ENCODE results near the gene SLC6A12.
"Not testable (repeated sequence)": the region's sequence is repeated elsewhere in the genome, so short reads cannot be mapped to it uniquely, and the experiment has no call there.

The SLC6A12 gene

DNA sequence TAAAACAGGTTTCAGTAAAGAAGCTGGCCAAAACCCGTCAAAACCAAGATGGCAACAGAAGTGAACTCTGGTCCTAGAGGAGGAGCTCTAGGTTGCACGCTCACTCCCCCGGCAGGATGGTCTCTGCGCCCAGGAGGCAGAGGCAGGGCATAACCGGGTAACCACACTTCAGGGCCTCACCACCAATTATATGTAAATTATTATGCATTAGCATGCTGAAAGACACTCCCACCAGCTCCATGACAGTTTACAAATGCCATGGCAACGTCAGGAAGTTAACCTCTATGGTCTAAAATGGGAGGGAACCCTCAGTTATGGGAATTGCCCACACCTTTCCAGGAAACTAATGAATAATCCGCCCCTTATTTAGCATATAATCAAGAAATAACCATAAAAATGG lies 20.1 kb upstream of the SLC6A12 start:
- no peak for DNase-seq

DNA sequence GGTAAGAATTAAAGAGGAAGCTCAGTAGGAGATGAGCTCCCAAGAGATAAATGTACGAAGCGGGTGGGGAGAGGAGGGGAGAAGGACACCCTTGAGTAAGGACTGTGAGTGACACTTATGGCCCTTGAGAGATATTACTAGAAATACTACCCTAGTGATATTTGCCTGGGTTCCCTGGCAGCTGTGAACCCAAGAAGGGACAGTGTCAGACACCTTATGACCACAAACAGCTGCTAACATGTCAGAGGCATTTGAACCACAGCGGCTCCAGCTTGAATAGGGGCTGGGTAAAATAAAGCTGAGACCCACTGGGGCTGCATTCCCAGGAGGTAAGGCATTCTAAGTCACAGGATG lies 19.6 kb upstream of the SLC6A12 start:
- DNase-seq: no peak

DNA sequence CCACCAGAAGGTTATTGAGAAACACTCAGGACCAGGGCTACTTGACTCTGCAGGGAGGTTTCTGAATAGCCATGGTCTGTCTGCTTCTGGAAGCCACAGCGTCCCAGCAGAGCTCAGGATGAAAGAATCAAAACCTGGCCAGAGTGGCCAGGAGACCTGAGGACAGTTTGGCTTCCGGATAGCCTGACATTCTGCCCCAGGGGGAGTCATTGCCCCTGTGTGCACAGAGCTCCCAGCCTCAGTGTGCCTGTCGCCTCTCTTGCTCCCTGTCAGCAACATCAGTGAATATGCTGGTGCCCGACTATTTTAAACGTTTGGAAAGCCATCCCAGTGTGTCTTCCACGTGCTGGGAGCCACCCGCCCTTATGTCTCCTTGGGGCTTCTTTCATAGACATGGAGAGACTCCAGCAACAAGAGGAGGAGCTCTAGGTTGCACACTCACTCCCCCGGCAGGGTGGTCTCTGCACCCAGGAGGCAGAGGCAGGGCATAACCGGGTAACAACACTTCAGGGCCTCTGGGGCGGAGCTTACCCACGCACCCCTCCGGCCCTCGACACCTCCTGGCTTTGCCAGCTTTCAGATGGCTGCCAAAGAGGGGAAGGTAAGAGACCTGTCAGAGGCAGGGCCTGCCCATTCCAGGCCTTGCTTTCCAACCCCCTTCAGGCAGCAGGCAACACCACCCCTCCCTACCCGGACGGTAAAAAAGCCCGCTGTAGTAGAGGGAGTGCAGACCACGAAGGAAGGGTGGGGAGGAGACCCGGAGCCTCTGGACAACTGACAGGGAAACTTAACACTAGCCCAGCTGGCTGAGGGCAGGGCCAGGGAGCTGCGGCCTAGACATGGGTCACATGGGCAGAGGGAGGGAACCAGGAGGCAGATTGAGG lies 19.0 kb upstream of the SLC6A12 start:
- DNase-seq: peak; percentile 22

DNA sequence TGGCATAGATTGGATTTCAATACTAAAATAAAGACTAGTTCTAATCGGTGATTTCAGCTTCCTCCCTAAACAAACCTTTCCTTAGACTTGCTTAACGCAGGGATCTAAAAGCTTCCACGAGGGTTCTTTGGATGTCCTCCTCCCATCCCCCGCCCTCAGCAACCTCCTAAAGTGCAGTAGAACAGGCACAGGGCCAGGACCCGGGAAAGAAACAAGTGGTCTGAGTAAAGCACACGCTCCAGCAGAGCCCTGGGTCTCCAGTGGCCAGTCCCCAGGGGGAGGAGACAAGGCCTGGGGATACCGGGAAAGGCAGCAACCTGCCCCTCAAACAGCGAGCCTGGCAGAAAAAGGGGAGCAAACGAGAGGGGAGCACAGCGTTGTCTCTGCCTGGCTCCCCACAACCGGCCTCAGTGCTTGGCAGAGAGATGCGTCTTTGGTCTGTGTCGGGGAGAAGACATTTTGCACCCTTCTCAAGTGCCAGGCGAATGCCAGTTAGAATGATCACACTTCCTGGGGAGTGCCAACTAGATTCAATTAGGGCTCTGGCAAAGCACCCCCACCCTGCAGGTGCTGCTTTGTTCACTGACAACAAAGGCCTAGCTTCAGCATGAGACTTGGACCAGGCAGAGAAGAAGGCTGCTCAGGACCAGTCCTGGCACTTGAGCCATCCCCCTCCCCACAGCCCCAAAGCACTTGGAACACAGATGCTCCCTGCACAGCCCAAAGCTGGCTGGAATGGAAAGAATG lies 17.1 kb upstream of the SLC6A12 start:
- DNase-seq: no peak

DNA sequence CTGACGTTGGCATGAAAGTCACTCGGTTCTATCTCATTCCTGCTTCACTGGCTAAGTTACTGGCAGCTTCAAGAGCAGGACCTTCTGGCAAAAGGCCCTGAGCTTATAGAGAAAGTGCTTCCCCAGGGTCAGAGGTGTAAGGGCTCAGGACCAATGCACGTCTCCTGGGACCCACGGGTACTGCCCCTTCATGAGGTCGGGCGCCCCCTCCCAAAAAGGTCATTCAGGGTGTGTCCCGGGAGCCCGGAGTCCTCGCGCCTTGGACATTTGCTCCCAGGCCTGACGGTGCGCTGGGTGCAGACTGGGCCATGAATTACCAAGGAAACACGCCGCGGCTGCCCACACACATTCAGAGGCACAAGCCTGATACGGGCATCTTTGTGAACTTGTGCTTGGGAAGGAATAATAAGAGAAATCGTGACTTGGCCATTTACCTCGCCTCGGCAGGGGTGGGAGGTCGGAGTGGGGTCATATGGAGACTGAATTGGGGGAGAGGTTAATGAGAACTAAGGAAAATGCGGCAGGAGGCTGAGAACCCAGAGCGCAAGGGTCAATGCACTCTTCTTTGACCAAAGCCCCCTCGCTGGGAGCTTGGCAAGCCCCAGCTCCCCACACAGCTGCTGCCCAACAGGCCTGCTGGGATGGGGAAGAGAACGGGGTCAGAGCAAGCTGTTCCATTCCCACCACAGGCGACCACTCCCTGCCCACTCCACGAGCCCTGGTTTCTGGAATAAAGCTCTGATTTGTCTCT lies 15.7 kb upstream of the SLC6A12 start:
- no peak for DNase-seq

DNA sequence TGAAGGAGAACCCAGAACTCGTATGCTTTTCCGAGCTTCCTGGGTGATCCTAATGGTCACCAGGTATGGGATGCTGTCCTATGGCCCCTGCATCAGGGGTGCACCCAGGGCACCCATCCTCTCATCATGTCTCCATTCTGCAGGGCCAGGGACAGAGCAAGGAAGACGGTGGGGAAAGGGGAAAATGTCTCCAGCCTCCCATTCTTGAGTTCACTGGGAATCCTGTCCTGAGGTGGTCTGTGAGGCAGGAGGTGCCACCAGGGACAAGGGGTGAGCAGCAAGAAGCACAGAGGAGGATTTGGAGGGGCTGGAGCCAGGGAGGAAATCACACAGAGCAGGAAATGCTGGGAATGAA lies 14.9 kb upstream of the SLC6A12 start:
- DNase-seq: no peak

DNA sequence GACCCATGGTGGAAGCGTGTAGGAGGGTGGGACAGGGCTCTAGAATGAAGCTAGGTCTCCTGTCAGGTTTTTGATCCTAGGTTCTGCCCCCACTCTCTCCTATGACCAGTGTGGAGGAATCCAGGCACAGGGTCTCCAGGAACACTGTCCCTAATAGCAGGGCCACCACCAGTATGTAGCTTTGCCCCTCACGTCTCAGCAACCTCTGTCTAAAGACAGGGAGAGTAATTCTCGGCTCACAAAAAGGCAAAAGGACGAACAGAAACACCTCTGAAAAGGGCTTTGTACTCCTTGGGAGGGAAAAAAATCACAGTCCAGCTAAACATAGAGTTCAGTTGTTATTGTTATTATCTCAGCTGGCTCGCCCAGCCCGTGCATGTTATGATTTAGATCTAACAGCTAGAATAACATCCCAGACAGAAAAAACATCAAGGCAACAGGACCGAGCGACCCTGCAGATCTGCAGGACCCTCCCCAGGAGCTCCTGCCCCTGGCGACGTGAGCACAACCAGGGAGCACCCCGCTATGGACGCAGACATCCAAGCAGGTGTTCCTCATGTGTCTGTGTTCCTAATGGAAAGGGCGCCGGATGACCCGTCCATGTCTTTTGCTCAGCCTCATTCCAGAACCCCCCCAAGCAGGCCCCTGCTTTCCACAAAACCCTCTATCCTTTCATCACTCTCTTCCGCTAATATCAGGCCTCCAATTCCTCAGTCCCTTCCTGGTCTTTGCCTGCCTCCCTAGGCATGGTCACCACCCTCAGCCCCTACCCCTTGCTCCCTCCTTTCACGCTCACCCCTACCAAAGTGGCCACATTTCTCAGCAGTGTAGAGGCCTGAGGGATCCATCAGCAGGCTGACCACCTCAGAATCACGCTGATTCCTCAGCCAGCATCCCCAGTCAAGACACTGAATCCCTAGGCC lies 14.2 kb upstream of the SLC6A12 start:
- DNase-seq: no peak

DNA sequence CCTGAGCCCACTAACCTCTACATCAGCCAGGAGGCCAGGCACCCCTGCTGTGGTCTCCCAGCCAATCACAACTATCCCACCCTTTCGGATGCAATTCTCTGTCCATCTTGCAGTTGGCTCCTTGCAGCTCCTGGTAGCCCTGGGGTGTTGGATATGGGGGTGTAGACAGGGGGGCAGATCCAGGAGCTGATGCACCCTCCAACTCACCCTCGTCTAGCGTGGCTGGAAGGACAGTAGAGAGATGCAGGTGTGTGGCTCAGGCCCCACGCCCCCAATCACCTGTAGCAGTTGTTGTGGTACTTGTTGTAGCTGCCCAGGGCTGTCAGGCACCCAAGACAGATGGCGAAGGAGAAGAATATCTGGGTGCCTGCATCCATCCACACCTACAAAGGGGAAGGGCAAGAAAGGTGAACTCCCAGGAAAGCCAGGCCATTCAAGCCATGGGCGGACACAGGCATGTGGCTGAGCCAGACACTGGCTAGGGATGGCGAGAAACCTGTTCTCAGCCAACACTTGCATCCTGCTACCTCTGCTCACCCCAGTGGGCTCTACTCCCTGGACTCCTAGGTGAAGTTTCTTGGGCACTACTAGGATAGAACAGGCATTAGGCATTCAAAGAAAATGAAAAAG lies 13.4 kb upstream of the SLC6A12 start:
- DNase-seq: no peak

DNA sequence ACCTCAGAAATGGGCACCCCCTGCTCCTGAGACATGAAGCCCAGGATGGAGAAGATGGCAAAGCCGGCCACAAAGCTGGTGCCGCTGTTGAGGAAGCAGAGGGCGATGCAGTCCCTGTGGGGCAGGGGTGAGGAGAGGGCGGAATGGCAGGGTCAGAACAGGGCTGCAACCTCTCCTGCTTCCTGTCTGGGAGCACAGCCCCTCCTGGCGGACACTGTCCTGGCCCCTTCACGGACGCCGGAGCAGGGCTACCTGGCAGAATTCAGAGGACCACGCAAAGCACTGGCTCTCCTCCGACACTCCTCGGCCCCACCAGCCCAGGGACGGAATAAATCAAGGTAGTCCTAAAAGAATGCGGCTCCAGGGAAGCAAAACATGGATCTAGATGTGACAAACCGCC lies 12.4 kb upstream of the SLC6A12 start:
- DNase-seq: no peak

DNA sequence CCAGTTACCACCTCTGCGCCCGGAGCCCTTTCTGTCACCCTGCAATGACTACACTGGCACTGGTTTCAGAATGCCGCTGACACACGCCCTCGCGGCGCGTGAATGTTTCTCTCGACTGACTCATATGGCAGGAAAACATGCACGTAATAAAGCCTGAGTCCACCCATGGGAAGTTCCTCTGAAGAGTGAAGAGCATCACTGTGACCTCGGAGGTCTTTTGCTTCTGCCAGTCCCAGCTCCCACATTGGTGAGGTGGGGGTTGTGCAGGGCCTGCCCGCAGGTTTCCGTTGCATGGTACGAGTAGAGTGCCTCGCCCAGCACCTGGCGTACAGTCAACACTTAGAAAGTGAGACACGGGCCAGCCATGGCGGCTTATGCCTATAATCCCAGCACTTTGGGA lies 11.1 kb upstream of the SLC6A12 start:
- no peak for DNase-seq

DNA sequence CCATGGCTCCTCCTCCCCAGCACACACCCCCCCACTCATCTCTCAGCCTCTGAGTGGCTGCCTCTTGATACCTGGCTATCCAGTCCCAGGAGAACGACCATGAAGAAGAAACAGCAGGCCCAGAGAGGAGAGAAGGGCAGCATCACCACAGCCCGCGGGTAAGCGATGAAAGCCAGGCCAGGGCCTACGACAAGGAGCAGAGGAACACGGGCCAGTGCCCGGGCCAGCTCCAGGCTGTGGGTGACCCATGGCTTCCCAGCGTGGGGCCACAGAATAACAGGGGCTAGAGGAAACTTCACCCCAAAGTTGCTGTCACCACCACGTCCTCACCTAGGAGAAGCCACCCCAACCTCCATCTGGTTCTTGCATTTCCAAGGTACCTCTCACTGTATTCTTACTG lies 10.4 kb upstream of the SLC6A12 start:
- DNase-seq: no peak

DNA sequence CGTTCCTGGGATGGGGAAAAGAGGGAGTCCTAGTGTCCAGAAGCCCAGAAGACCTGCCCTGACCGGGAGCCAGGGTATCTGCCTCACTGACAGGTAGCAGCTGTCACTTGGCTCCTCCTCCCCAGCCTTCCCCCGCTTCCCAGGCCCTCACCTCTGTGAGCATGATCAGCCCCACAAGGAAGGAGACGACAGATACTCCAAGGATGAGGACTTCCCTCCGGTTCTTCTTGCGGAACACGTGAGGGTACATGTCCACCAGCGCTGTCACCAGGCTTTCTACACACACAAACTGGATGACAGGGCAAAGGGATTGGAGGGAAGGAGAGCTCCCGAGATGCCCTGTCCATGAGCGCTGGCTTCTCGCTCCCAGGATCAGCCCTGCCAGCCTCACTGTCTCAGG lies 9.9 kb upstream of the SLC6A12 start:
- no peak for DNase-seq

DNA sequence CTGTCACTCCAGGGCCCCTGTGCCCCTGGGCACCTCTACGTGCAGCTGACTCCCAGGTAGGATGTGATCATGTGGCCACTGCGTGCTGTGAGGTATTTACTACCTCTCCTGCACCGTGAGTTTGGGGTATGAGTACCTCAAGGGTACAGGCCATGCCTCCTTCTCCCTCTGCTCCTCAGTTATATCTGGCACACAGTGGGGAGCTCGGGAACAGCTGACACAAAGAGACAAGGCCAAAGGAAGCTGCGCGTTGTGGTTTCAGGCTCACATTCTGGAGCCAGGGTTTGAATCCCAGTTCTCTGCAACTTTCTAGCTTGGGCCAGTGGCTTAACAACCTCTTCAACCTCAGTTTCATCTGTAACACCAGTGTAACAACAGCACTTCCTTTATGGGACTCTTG lies 7.8 kb upstream of the SLC6A12 start:
- no peak for DNase-seq

DNA sequence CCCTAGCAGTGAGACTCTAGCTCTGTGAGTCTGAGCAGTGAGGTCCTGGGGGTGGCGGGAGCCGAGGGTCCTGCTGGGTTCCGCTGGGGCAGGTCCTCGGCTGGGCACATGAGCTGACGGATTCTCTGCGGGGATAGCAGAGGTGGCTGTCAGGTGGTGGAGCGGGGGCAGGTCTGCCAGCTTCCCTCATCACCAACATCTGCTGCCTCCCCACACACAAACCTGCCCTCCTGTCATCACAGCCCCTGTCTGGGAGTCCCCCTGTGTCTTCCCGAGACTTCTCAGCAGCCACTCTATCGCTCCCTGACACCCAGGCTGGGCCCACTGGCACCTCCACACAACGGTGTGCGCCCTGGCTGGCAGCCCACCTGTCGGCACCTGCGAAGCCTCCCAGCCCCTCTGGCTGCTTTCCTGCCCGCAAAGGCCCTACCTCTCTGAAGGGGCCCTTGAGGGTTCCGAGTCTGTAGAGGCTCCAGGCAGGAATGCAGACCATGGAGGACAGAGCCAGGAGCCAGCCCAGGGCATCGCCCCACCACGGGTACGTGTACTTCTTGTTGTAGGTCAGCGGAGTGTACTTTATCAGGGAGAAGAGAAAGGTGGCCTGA lies 7.1 kb upstream of the SLC6A12 start:
- no peak for DNase-seq

DNA sequence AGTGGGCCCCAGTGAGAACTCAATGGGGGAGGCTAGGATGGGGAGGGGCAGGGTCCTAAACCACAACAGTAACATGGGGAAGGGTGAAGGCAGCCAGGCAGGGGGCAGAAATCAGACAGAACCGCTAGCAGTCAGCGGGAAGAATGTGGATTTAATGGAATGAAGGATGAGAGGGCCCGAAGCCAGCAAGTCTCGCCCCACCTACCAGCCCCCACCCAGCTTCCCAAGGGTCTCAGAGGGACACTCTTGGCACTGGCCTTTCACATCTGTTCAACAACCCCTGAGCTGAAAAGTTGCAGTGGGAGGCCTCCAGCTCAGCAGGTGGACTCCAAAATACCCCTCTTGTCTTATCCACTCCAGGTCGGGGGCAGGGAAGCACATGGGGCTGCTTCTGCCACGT lies 6.5 kb upstream of the SLC6A12 start:
- DNase-seq: no peak

DNA sequence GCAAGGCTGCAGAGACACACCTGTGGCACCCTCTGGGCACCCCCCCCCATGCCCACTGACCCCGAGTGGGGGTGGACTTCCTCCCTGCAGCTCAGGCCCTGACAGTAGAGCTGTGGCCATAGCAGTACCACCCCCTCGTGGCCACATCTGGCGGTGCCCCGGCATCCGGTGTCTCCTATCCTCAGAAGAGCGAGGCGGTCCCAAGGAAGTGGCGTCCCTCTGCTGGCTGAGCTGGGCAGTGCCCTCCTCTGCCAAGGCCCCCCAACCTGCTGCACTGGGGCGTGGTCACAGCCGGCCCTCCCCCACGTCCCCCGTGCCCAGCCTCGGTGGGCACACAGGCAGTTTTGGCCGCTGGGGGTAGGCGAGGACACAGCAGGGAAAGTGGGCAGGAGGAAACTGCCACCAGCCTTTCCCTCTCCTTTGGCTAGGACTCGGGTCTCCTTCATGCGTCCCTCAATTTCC lies 6.0 kb upstream of the SLC6A12 start:
- peak; percentile 56 for DNase-seq

DNA sequence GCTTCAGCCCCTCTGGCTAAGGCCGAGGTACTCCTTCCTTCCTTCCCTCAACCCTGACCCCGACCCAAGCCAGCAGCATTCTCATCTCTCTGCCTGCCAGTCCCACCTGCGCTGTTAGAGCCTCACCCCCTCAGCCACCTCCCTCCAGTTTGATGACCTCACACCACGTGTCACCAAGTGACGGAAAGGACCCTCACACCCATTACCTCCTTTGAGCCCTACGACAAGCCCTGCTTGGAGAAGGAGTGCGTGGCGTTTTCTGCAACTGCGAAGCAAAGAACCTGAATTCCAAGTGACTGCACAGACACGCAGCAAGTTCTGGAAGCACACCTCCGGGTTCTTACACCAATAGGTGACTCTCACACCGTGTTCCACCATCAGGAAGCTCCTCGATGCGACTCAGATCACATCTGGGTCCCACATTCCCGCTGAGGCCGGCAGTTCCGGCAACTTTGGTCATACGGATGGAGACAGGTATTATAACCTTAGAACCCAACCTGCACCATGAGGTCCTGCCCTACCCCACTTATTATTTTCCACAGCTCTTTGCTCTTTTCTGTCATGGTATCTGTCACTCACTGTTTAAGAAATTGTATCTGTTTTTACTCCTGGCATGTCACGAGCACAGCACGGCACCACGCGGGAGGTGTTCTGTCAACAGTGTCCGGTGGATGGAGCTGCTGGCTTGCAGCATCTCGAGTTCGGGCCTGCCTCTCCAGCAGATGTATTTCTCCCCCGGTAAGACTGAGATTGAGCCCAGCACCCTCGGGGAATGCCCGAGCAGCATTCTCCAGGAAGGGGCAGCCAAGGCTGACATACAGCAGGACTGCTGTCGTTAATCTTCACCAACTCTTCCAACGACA lies 5.0 kb upstream of the SLC6A12 start:
- DNase-seq: no peak

DNA sequence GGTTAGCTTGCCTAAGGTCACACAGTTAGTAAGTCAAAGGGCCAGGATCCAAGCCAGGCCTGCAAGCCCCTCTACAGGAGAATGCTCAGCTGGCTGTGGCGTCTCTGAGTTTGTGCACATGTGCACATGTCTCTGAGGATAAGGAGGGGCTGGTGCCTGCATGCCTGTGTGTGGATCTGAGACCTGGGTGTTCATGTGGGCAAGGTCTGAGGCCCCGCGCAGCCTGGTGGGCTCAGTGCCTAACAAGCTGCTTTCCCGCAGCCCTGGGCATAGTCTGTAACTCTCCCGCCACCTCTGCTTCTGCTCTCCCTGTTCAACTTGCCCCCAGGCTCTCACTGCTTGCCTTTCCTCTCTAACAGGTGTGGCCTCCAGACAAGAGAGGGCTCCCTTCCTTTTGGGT lies 4.3 kb upstream of the SLC6A12 start:
- DNase-seq: no peak

DNA sequence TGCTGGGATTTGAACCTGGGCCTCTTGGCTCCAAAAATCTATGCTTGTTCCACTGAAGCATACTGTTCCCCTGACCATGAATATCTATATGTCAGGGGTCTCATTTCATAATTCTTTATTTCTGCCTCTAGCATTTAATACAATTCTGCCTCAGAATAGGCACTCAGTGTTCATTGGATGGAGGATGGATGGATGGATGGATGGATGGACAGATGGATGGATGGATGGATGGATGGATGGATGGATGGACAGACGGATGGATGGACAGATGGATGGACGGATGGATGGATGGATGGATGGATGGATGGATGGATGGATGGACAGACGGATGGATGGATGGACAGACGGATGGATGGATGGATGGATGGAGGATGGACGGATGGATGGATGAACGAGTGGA lies 3.1 kb upstream of the SLC6A12 start:
- not testable (repeated sequence) for DNase-seq

DNA sequence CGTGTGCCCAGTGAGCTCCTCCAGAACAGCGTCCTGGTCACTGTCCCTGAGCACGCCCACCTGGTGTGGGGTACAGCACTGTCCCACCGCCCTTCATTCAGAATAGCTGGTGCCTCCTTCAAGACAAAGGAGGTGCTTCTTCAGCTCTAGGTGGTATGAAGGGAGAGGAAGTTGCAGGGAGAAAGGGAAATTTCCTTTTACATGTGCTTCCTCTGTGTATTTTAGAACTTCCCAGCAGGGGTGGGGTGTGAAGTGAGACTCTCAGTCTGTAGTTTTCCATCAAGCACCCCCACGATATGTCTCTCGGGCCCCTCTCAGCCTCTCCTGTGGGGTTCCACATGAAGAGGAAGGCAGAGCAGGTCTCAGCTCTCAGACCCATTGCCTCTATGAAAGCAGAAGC lies 1.2 kb upstream of the SLC6A12 start:
- no peak for DNase-seq

DNA sequence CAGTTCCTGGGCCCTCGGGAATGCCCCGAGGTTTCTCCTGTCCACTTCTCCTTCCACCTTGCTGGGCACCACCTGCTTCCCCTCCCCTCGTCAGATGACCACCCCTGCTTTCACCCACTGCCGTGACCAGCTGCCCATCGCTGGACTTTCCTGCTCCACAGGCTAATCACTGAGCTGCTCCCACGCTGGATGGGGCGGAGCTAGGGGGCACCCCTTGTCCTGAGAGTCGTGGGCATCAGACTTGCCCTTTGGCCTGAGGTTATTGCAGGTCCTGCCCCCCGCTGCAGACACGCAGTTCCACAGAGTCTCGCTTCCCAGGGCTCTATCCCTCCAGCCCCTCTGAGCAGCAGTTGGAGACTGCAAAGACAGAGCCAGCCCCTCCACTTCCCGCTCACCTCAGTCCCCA lies 427 bp downstream of the SLC6A12 start:
- DNase-seq: no peak

Data from GF-D8 (cell line).